Kidney epithelial cell (primary cell): ENCODE measurements around the gene GLIS1. TPM values are rescaled to one million over a fixed set of nuclear protein-coding genes. Genes with fewer than 3 reads are reported as not detected.

Experiments
- DNase-seq: peaks from one replicate; pipeline ENCODE4 v3.0.0-alpha.2; 2010; ENCODE audit warnings: low read depth
- H3K27me3 ChIP-seq: 2 replicates; pipeline ENCODE4 v1.6.0; 2011; ENCODE audit warnings: low read length; ENCODE audit not compliant: control insufficient read depth, insufficient read depth
- H3K36me3 ChIP-seq: 2 replicates; pipeline ENCODE4 v1.5.1; 2011; ENCODE audit warnings: low read length; ENCODE audit not compliant: control insufficient read depth, insufficient read depth
- H3K4me3 ChIP-seq: 2 replicates; pipeline ENCODE4 v1.5.1; 2011; ENCODE audit warnings: low read depth, mild to moderate bottlenecking, control low read depth, low read length
- CTCF ChIP-seq: IDR thresholded peaks from 2 replicates; pipeline ENCODE4 v1.5.1; 2011; ENCODE audit warnings: mild to moderate bottlenecking, moderate library complexity, low read length, control low read depth, inconsistent platforms; ENCODE audit not compliant: insufficient read depth, poor library complexity, severe bottlenecking
- total RNA-seq: library from RNA; depleted of rRNA; stranded (reverse); fragments of >200 nt; gene quantifications from 2 replicates; pipeline ENCODE4 v1.2.3, GENCODE V29; 2015

The GLIS1 gene
- total RNA-seq, 1 donor from 2014 or later = 0.63 TPM

- H3K36me3 ChIP-seq = no peaks in the 10 kb centered on the region
- H3K27me3 ChIP-seq = peaks cover 9% of the 10 kb centered on the region
- no peak for DNase-seq
- H3K4me3 ChIP-seq = no peak overlapping the region
- TF ChIP-seq CTCF = no peak
Observed at GRCh38 chr1:53601031-53601745, 137.8 kb downstream of the GLIS1 start.

DNA sequence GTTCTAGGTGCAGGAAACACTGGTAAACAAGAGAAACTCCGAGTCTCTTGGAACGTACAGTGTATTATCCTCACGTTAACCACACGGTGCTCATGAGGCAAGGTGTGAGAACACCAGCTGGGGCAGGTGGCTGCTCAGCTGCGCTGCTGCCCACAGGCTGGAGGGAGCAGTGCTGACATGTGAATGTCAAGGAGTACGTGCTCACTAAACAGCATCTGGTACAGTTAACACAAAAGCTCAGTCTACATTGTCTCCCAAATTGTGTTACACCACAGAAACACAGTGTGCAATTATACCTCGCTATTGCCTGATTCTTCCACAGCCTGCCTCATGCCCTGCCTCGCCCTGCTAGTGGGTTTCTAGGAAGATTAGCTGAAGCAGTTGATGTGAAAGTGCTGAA lies 138.4 kb downstream of the GLIS1 start:
- Histone ChIP-seq H3K4me3 (no peak overlapping the region), H3K27me3 (peaks cover 8% of the 10 kb centered on the region), H3K36me3 (no peaks in the 10 kb centered on the region)
- no peak for TF ChIP-seq CTCF
- no peak for DNase-seq

GRCh38 chr1:53600001-53600400 lies 139.0 kb downstream of the GLIS1 start:
- no peak for DNase-seq
- no peak overlapping the region for H3K4me3 ChIP-seq
- no peaks in the 10 kb centered on the region for H3K36me3 ChIP-seq
- TF ChIP-seq CTCF = no peak
- peaks cover 8% of the 10 kb centered on the region for H3K27me3 ChIP-seq

- no peak for TF ChIP-seq CTCF
Observed at GRCh38 chr1:53599481-53599880, 139.5 kb downstream of the GLIS1 start.

DNA sequence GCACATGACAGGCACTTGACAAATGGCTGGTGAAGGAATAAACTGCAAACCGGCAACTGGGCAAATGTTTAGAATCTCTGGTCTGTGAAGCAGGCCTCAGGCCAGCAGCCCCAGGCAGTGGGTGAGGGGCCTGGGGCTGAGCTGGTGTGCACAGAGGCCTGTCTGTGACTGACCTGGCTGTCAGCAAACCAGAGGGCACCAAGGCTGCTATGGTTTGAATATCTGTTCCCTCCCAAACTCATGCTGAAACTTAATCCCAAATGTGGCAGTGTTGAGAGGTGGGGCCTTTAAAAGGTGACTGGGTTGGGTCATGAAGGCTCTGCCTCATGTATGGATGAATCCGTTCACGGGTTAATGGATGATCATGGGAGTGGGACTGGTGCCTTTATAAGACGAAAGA lies 140.0 kb downstream of the GLIS1 start:
- H3K4me3 ChIP-seq = no peak overlapping the region

More at GRCh38 chr1:53599481-53599880, 139.5 kb downstream of the GLIS1 start:
- Histone ChIP-seq H3K27me3 (peaks cover 8% of the 10 kb centered on the region), H3K4me3 (no peak overlapping the region), H3K36me3 (no peaks in the 10 kb centered on the region)
- no peak for DNase-seq

More for the DNA sequence above, 140.0 kb downstream of the GLIS1 start:
- Histone ChIP-seq H3K36me3 (no peaks in the 10 kb centered on the region), H3K27me3 (peaks cover 8% of the 10 kb centered on the region)
- TF ChIP-seq CTCF = no peak
- DNase-seq = no peak
